ENCODE measurements around the gene KRTAP10-7. TPM values are rescaled to one million over a fixed set of nuclear protein-coding genes. Genes with fewer than 3 reads are reported as not detected.
"Not testable (repeated sequence)": the region's sequence is repeated elsewhere in the genome, so short reads cannot be mapped to it uniquely, and the experiment has no call there.

The KRTAP10-7 gene
- total RNA-seq, 1 experiment from 2014 or later: not detected

DNA sequence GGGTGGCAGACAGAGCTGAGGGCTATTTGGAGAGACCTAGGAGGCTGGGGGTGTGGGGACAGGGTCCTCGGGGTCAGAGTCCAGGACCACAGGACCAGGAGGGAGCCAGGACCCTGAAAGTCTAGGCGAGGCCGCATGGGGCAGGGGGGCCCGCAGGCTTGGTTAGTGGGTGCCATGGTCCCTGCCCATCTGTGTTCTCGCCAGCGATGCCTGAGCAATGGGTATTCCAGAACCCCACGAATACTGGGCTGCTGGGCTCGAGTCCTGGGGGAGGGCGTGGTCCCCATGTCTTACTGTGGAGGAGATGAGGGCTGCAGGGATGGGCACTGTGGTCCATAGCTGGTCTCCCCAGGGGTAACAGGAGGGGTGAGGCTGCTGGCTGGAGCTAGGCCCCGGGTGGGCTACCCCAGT is 10.1 kb upstream of the KRTAP10-7 start:
- Histone ChIP-seq H3K79me1 (ENCODE audit: insufficient read depth, low read depth, low read length, poor library complexity, severe bottlenecking) (no peaks in the 10 kb centered on the region), H3K27me3 (ENCODE audit: insufficient read depth, low read length) (no peaks in the 10 kb centered on the region), H3K4me2 (ENCODE audit: insufficient read depth, insufficient read length, low read length) (no peak overlapping the region), H3K23ac (ENCODE audit: insufficient read length, low read depth, low read length) (no peak overlapping the region), H3K23me2 (ENCODE audit: insufficient read length, low read depth, low read length, poor library complexity, severe bottlenecking) (no peaks in the 10 kb centered on the region), H3T11ph (ENCODE audit: low read length) (no peak overlapping the region), H3K18ac (ENCODE audit: insufficient read length, low read depth, low read length) (no peak overlapping the region), H4K8ac (replicated peaks; ENCODE audit: insufficient read length, low read depth, low read length) (no peak overlapping the region), H3K56ac (ENCODE audit: insufficient read length, low read depth, low read length) (no peak overlapping the region), H3K27ac (ENCODE audit: insufficient read length, low read depth, low read length) (no peak overlapping the region), H3K4me1 (ENCODE audit: insufficient read depth, low read length) (no peaks in the 10 kb centered on the region; the same call in 1 of the 2 replicates), H2BK120ac (ENCODE audit: low read depth, low read length, poor library complexity, severe bottlenecking) (no peak overlapping the region), H2BK5ac (ENCODE audit: insufficient read length, low read length) (no peak overlapping the region), H2BK15ac (ENCODE audit: low read depth, low read length) (no peak overlapping the region), H4K5ac (ENCODE audit: insufficient read length, low read depth, low read length) (no peak overlapping the region), H4K91ac (ENCODE audit: insufficient read length, low read depth, low read length) (no peak overlapping the region), H2AFZ (ENCODE audit: low read length) (no peak overlapping the region), H2BK12ac (ENCODE audit: insufficient read length, low read depth, low read length) (no peak overlapping the region), H3K4ac (ENCODE audit: low read depth, low read length) (no peak overlapping the region), H2BK20ac (ENCODE audit: low read depth, low read length, poor library complexity, severe bottlenecking) (no peak overlapping the region), H3K14ac (ENCODE audit: insufficient read depth, low read length) (0 out of 2 replicates have a peak overlapping the region, but pooled peaks have one; percentile 33), H4K20me1 (ENCODE audit: control insufficient read depth, insufficient read depth, insufficient read length) (no peaks in the 10 kb centered on the region), H3K9ac (ENCODE audit: extremely low read depth, insufficient read length, low read length) (no peak overlapping the region), H2AK5ac (ENCODE audit: insufficient read length, low read length) (no peak overlapping the region), H3K79me2 (ENCODE audit: insufficient read depth, low read length) (no peaks in the 10 kb centered on the region), H3K9me3 (ENCODE audit: control insufficient read depth, low read depth, low read length) (no peaks in the 10 kb centered on the region)
- no CpG with 5 or more reads among the region's 10 CpGs for WGBS (ENCODE audit: extremely low coverage, insufficient read length, low lambda C conversion rate)
- no peak for TF ChIP-seq CTCF (conservative IDR thresholded peaks at IDR 0.05)
- Mint-ChIP-seq H3K9me3 (peaks cover 0 to 3% of the 10 kb centered on the region in 2 experiments; a peak in 2 of 5 replicates), H3K36me3 (ENCODE audit: insufficient read depth in 1 of 3, low read depth in 3 of 3) (no peaks in the 10 kb centered on the region), H3K4me3 (no peak overlapping the region), H3K27me3 (ENCODE audit: low read depth) (peaks cover 7% of the 10 kb centered on the region), H3K4me1 (peaks cover 27 to 32% of the 10 kb centered on the region in 2 experiments), H3K27ac (no peak overlapping the region; a peak in 1 of 7 replicates)
- DNase-seq: no peak

DNA sequence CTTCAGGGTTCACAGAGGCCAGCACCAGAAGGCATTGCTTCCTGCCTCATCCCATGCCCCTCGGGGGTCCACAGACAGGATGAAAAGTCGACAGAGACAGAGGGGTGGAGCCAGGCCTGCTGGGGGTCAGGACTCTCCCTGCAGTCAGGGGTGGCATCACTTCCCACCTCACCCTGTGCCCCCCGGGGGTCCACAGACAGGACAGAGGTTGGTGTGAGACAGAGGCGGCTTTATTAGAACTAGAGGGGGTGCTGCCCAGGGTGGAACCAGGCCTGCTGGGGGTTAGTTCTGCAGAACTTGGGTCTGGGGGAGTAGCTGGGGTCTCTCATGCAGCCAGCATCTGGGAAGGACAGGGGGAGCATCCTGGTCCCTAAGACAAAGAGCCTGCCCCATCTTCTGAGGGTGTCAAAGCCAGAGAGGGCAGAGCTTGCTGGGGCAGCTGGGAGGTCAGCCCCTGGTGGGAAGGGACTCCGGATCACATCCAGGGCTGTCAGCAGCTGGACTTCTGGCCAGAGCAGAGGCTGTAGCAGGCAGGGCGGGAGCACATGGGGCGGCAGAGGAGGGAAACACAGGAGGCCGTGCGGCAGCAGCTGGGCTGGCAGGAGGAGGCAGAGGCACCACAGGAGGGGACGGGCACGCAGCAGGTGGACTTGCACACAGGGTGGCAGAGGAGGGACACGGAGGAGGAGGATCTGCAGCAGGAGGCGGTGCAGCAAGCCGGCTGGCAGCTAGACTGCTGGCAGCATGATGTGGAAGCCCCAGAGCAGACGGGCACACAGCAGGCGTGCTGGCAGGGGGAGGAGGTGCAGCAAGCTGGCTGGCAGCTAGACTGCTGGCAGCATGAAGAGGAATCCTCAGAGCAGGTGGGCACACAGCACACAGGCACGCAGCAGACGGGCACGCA is 9.2 kb upstream of the KRTAP10-7 start:
- H3K79me1 ChIP-seq (ENCODE audit: insufficient read depth, low read depth, low read length, poor library complexity, severe bottlenecking); H3K79me2 ChIP-seq (ENCODE audit: insufficient read depth, low read length); H4K8ac ChIP-seq (replicated peaks; ENCODE audit: insufficient read length, low read depth, low read length); H2BK120ac ChIP-seq (ENCODE audit: low read depth, low read length, poor library complexity, severe bottlenecking); H3K4me3 Mint-ChIP-seq; H2BK15ac ChIP-seq (ENCODE audit: low read depth, low read length); H3K9ac ChIP-seq (ENCODE audit: extremely low read depth, insufficient read length, low read length); H3K23ac ChIP-seq (ENCODE audit: insufficient read length, low read depth, low read length); H2BK5ac ChIP-seq (ENCODE audit: insufficient read length, low read length); H3K27me3 ChIP-seq (ENCODE audit: insufficient read depth, low read length); H2BK12ac ChIP-seq (ENCODE audit: insufficient read length, low read depth, low read length); H2AFZ ChIP-seq (ENCODE audit: low read length); H3T11ph ChIP-seq (ENCODE audit: low read length); H3K4me2 ChIP-seq (ENCODE audit: insufficient read depth, insufficient read length, low read length); H3K27ac ChIP-seq (ENCODE audit: insufficient read length, low read depth, low read length); H3K14ac ChIP-seq (ENCODE audit: insufficient read depth, low read length); H2AK5ac ChIP-seq (ENCODE audit: insufficient read length, low read length); H2BK20ac ChIP-seq (ENCODE audit: low read depth, low read length, poor library complexity, severe bottlenecking); H3K4ac ChIP-seq (ENCODE audit: low read depth, low read length); H3K36me3 Mint-ChIP-seq (ENCODE audit: insufficient read depth in 1 of 3, low read depth in 3 of 3); H3K23me2 ChIP-seq (ENCODE audit: insufficient read length, low read depth, low read length, poor library complexity, severe bottlenecking); H3K56ac ChIP-seq (ENCODE audit: insufficient read length, low read depth, low read length); H3K9me3 ChIP-seq (ENCODE audit: control insufficient read depth, low read depth, low read length); H3K27me3 Mint-ChIP-seq (ENCODE audit: low read depth); H3K27ac Mint-ChIP-seq; H3K4me1 ChIP-seq (ENCODE audit: insufficient read depth, low read length); H4K20me1 ChIP-seq (ENCODE audit: control insufficient read depth, insufficient read depth, insufficient read length); H3K18ac ChIP-seq (ENCODE audit: insufficient read length, low read depth, low read length); H3K9me3 Mint-ChIP-seq; H4K5ac ChIP-seq (ENCODE audit: insufficient read length, low read depth, low read length); H4K91ac ChIP-seq (ENCODE audit: insufficient read length, low read depth, low read length): not testable (repeated sequence)
- peak; percentile 20 for DNase-seq
- H3K4me1 Mint-ChIP-seq: peaks cover 27 to 28% of the 10 kb centered on the region in 2 experiments
- WGBS (ENCODE audit: extremely low coverage, insufficient read length, low lambda C conversion rate): no CpG with 5 or more reads among the region's 19 CpGs

Data from H9 (cell line).